Cardiac muscle cell (in vitro differentiated cells and primary cell): ENCODE data around the gene PTPRD. TPM values are rescaled to one million over a fixed set of nuclear protein-coding genes. Genes with fewer than 3 reads are reported as not detected.

Experiments
- DNase-seq, 2 donors: peaks; one replicate each; pipeline versions ENCODE4 v3.0.0 to v3.0.0-alpha.2; 2010 to 2017; ENCODE audit warnings: low read depth in 1 of 2, low spot score in 1 of 2
- H3K27ac ChIP-seq: fragments of 200-600 bp; sonication (generic); 2 replicates; pipeline ENCODE4 v1.5.1; 2016
- H3K27me3 ChIP-seq: fragments of 200-600 bp; sonication (generic); 2 replicates; pipeline ENCODE4 v1.6.0; 2016; ENCODE audit warnings: control low read depth
- H3K36me3 ChIP-seq: fragments of 200-600 bp; sonication (generic); 2 replicates; pipeline ENCODE4 v1.5.1; 2016; ENCODE audit warnings: control low read depth
- H3K4me1 ChIP-seq: fragments of 200-600 bp; sonication (generic); 2 replicates; pipeline ENCODE4 v1.8.1; 2017; ENCODE audit warnings: low read depth, mild to moderate bottlenecking, mixed run types
- H3K4me3 ChIP-seq: fragments of 200-600 bp; sonication (generic); 2 replicates; pipeline ENCODE4 v1.5.1; 2016; ENCODE audit warnings: mild to moderate bottlenecking
- H3K9me3 ChIP-seq: fragments of 200-600 bp; sonication (generic); 2 replicates; pipeline ENCODE4 v1.5.1; 2017; ENCODE audit warnings: low read depth, mild to moderate bottlenecking, control low read depth
- polyA plus RNA-seq: library from polyadenylated mRNA; unstranded; fragments of >200 nt; fragmentation: Nextera tagmentation; extraction: Ambion mirVana; gene quantifications from 2 replicates; pipeline ENCODE4 v1.2.1, GENCODE V29; 2016
- total RNA-seq: library from RNA; depleted of rRNA; stranded (reverse); fragments of >200 nt; gene quantifications from 2 replicates; pipeline ENCODE4 v1.2.3, GENCODE V29; 2016
- TF ChIP-seq, protein P1 (sequence below): IDR thresholded peaks from 2 replicates; pipeline ENCODE4 v1.5.1; 2012; ENCODE audit warnings: low read depth, mild to moderate bottlenecking, low read length

The PTPRD gene
- total and polyA plus RNA-seq, 2 experiments from 2014 or later = 37.0 to 287 TPM

DNA sequence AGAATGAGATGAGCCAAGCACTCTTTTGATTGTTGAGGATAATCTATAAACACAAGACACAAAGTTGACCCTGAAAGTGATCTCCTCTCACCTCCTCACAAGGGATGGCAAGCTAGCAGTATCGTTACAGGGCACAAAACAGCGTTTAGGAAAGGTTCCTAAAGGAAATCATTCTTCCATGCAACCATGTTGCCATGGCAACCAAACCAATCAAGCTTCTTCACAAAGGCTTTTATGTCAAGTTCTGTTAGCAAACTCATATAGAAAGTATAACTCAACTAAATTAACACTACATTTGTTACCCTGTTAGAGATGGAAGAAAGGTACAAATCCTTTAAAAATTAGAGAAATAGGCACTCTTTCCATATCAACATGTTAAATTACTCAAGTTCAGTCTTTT is 1796.4 kb downstream of the PTPRD start:
- TF ChIP-seq, protein P1, sequence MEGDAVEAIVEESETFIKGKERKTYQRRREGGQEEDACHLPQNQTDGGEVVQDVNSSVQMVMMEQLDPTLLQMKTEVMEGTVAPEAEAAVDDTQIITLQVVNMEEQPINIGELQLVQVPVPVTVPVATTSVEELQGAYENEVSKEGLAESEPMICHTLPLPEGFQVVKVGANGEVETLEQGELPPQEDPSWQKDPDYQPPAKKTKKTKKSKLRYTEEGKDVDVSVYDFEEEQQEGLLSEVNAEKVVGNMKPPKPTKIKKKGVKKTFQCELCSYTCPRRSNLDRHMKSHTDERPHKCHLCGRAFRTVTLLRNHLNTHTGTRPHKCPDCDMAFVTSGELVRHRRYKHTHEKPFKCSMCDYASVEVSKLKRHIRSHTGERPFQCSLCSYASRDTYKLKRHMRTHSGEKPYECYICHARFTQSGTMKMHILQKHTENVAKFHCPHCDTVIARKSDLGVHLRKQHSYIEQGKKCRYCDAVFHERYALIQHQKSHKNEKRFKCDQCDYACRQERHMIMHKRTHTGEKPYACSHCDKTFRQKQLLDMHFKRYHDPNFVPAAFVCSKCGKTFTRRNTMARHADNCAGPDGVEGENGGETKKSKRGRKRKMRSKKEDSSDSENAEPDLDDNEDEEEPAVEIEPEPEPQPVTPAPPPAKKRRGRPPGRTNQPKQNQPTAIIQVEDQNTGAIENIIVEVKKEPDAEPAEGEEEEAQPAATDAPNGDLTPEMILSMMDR = no peak
- no peaks in the 10 kb centered on the region for H3K36me3 ChIP-seq
- no peaks in the 10 kb centered on the region for H3K9me3 ChIP-seq
- H3K4me1 ChIP-seq = peaks cover 23% of the 10 kb centered on the region
- DNase-seq = peak; percentile 12 to 31
- no peaks in the 10 kb centered on the region for H3K27me3 ChIP-seq
- H3K4me3 ChIP-seq = no peak overlapping the region
- H3K27ac ChIP-seq = peak overlapping the region; percentile 44

DNA sequence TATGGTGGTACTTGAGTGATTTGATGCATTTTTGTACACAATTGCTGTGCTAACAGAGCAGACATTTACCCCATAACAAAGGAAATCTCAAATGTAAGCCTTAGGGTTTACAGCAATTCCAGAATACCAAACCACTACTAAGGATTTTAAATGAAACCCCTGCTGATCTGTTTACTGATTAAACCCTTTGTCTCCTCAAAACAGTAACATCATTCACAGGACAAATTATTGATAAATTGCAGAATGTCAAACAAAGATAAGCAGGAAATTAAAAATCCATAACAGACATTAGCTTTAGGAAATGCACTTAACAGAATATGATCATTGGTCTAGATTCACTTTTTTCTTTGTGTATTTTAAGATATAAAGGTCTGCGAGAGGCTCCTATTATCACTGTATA is 1796.9 kb downstream of the PTPRD start:
- Histone ChIP-seq H3K27me3 (no peaks in the 10 kb centered on the region), H3K36me3 (no peaks in the 10 kb centered on the region), H3K4me1 (peaks cover 23% of the 10 kb centered on the region), H3K4me3 (no peak overlapping the region), H3K27ac (peak overlapping the region; percentile 44), H3K9me3 (no peaks in the 10 kb centered on the region)
- TF ChIP-seq, protein P1 = no peak
- no peak for DNase-seq

DNA sequence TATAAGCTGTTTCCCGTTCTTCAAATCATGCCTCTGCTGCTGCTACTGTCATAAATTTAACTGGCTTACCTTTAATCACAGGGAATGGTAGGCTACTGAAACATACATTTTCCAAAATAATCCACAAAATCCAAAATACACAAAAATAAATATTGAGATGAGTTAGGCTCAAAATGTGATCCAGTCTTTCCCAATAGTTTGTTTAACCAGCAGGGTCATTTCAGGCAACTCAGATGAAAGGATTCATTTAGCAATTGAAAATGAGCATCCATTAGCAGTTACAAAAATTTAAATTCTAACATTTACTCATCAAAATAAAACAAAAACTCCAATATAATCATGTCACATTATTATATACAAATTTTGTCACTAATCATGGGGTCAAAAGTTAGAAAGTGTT is 1797.6 kb downstream of the PTPRD start:
- H3K27me3 ChIP-seq = no peaks in the 10 kb centered on the region
- H3K36me3 ChIP-seq = no peaks in the 10 kb centered on the region
- H3K9me3 ChIP-seq = no peaks in the 10 kb centered on the region
- peaks cover 23% of the 10 kb centered on the region for H3K4me1 ChIP-seq
- TF ChIP-seq, protein P1 = no peak
- no peak for DNase-seq
- H3K4me3 ChIP-seq = no peak overlapping the region
- H3K27ac ChIP-seq = no peak overlapping the region

DNA sequence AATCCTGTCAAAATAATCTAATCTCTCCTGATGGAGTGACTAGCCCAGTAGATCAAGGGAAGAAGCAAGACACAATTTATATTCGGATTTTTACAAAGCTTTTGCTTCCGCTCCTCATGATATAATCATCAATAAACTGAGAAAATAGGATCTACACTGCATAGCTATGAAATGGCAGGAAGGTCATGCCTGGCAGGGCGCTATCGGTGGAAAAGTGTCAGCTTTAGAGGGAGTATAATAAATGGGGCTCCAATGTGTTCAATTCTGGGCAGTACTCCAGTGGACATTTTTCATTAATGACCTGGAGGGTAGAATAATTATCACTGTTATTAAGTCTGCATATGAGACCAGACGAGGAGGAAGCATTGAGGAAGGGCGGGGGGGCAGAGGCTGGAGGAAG is 1799.9 kb downstream of the PTPRD start:
- no peaks in the 10 kb centered on the region for H3K9me3 ChIP-seq
- H3K4me3 ChIP-seq = no peak overlapping the region
- no peak for DNase-seq
- TF ChIP-seq, protein P1 = no peak
- no peaks in the 10 kb centered on the region for H3K27me3 ChIP-seq
- H3K4me1 ChIP-seq = peaks cover 27% of the 10 kb centered on the region
- H3K36me3 ChIP-seq = no peaks in the 10 kb centered on the region
- H3K27ac ChIP-seq = no peak overlapping the region

DNA sequence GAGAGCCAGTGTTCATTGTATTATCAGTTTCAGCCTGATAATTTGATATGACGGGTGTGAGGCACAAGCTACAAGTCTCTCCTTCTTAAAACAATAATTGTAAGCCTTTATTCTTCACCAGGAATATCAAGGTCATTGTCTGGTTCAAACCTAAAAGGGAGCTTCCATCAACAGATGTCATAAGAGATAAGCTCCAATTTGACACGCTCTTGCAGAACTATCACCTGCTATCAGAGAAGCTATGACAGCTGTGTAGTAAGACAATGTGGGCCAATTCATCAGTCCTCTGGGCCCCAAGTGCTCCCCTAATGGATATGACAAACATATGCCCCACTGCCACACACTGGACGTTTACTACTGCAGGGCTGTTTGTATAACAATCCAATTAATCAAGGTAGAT is 1803.1 kb downstream of the PTPRD start:
- no peak for DNase-seq
- H3K36me3 ChIP-seq = no peaks in the 10 kb centered on the region
- TF ChIP-seq, protein P1 = no peak
- H3K27me3 ChIP-seq = no peaks in the 10 kb centered on the region
- H3K4me1 ChIP-seq = peaks cover 13% of the 10 kb centered on the region
- no peak overlapping the region for H3K4me3 ChIP-seq
- no peaks in the 10 kb centered on the region for H3K9me3 ChIP-seq
- no peak overlapping the region for H3K27ac ChIP-seq

DNA sequence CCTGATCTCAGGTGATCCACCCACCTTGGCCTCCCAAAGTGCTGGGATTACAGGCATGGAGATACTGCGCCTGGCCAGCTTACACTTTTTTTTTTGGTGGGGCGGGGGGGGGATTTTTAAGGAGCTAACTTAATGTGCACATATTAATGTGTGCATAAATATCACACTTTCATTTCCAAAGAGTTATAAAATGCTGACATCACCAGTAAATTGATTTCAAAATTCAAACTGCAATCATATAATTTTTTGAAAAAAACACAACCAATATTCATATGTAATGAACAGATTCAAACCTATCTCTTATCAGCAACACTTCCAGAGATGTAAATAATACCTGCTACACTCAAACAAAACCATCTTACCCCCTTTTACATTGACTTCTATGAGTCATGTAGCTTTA is 1806.7 kb downstream of the PTPRD start:
- no peak for DNase-seq
- Histone ChIP-seq H3K27ac (no peak overlapping the region), H3K36me3 (no peaks in the 10 kb centered on the region), H3K4me1 (peaks cover 8% of the 10 kb centered on the region), H3K27me3 (no peaks in the 10 kb centered on the region), H3K9me3 (no peaks in the 10 kb centered on the region), H3K4me3 (no peak overlapping the region)
- TF ChIP-seq, protein P1 = no peak
